ENCODE measurements around the gene KDM5C.

DNA sequence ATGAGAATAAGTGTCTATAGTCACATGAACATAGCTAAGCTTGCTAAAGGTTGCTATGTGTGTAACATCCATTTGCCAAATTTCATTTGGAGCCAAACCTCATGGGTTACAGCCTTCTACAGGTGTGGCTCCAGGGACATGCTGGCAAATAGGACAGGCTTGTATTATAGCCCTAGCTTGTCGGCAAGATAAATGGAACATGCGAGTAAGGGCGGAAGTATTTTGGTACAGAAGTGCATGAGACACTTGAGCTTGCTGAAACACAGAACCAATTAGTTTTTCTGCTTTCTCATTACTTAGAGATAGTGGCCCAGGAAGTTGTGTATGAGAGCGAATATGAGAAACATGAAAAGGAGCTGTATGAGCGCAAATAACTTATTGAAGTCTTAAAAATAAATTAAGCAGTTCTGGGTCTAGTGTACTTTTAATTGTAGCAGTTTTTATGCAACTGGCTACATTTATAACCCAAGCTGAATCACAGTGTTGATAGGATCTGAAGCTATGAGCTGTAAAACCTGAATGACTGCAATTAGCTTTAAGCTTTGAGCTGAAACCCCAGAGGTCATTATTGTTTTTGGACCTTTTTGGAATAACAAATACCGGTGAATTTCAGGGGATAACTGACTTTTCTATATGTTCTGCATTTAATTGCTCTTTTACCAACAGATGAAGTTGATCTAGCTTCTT, 64.6 kb downstream of the KDM5C start:
- no peak for TF ChIP-seq GATA2 (IDR thresholded peaks at IDR 0.05; ENCODE audit: low read depth, low read length)
- TF ChIP-seq GATA3 (IDR thresholded peaks at IDR 0.05; ENCODE audit: low read depth, low read length), result no peak

All from SH-SY5Y (cell line).